ENCODE results near the gene MBL2. TPM values are rescaled to one million over a fixed set of nuclear protein-coding genes. Genes with fewer than 3 reads are reported as not detected.

The MBL2 gene
- total RNA-seq, 2 donors from 2014 or later, result not detected

GRCh38 chr10:52807803-52808202 is 35.2 kb upstream of the MBL2 start:
- no peaks in the 10 kb centered on the region for H3K4me1 Mint-ChIP-seq
- peaks cover 1% of the 10 kb centered on the region for H3K9me3 Mint-ChIP-seq
- H3K27ac Mint-ChIP-seq, result no peak overlapping the region
- Histone ChIP-seq H3K4me3 (ENCODE audit: low read length) (no peak overlapping the region), H3K27ac (ENCODE audit: low read depth, low read length) (no peak overlapping the region), H3K4me1 (ENCODE audit: control insufficient read depth, insufficient read depth, low read length) (no peaks in the 10 kb centered on the region), H3K27me3 (ENCODE audit: control insufficient read depth, insufficient read depth, low read length, poor library complexity, severe bottlenecking) (no peaks in the 10 kb centered on the region), H3K9me3 (ENCODE audit: control insufficient read depth, low read length) (peaks cover 5% of the 10 kb centered on the region), H3K9ac (ENCODE audit: extremely low read depth, low read length, poor library complexity, severe bottlenecking) (no peak overlapping the region), H3K36me3 (ENCODE audit: control insufficient read depth, insufficient read depth, low read length) (no peaks in the 10 kb centered on the region)
- no peak for DNase-seq
- no peaks in the 10 kb centered on the region for H3K27me3 Mint-ChIP-seq (ENCODE audit: insufficient read depth)
- TF ChIP-seq, protein P1, sequence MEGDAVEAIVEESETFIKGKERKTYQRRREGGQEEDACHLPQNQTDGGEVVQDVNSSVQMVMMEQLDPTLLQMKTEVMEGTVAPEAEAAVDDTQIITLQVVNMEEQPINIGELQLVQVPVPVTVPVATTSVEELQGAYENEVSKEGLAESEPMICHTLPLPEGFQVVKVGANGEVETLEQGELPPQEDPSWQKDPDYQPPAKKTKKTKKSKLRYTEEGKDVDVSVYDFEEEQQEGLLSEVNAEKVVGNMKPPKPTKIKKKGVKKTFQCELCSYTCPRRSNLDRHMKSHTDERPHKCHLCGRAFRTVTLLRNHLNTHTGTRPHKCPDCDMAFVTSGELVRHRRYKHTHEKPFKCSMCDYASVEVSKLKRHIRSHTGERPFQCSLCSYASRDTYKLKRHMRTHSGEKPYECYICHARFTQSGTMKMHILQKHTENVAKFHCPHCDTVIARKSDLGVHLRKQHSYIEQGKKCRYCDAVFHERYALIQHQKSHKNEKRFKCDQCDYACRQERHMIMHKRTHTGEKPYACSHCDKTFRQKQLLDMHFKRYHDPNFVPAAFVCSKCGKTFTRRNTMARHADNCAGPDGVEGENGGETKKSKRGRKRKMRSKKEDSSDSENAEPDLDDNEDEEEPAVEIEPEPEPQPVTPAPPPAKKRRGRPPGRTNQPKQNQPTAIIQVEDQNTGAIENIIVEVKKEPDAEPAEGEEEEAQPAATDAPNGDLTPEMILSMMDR (conservative IDR thresholded peaks at IDR 0.05), result no peak
- no peak overlapping the region for H3K4me3 Mint-ChIP-seq
- 94 to 100% methylated on average over 1 to 2 of the region's 2 CpGs for WGBS, 2 experiments (ENCODE audit: insufficient coverage in 1 of 2, insufficient read length in 1 of 2)
- no peaks in the 10 kb centered on the region for H3K36me3 Mint-ChIP-seq (ENCODE audit: low read depth)

DNA sequence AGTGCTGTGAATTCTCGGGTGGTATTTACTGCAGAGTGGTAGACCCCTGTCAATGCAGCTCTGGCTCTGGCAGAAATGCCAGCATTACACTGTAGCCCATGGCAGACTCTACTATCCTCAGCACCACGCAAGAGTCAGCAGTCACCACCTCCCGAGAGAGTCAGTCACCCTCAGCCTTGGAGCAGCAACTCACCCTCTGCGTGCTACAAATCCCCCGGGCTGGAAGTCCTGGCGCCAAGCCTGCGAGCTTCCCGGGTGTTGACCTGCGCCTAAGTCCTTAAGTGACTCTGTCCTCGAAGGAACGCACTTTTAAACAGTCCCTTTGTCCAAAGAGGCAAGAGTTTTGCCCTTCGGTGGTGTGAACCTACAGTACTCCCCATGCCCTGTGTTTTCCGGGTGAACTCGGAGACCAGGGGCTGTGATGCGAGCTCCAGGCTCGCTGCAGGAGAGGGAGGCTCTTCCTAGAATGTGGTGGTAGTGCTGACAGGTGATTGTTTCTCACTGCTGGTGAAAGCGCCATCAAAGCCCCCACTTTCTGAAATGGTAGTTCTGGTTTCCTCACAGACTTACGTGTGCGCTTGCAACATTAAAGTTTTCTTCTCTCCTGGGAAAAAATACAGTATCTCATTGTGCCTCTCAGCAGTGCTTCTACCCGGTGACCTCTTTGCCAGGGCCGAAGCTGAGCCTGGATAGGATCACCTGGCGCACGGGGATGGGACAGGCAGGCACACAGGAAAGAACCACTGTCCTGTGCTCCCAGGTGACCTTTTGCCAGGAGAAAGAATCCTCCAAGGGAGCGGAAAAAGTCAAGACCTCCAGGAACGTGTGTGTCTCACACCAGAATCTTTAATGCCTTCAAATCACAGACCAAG is 33.1 kb upstream of the MBL2 start:
- no peaks in the 10 kb centered on the region for H3K27me3 ChIP-seq (ENCODE audit: control insufficient read depth, insufficient read depth, low read length, poor library complexity, severe bottlenecking)
- no peak overlapping the region for H3K27ac ChIP-seq (ENCODE audit: low read depth, low read length)
- no peaks in the 10 kb centered on the region for H3K36me3 ChIP-seq (ENCODE audit: control insufficient read depth, insufficient read depth, low read length)
- no peak overlapping the region for H3K27ac Mint-ChIP-seq
- no peak overlapping the region for H3K4me3 ChIP-seq (ENCODE audit: low read length)
- no peaks in the 10 kb centered on the region for H3K4me1 ChIP-seq (ENCODE audit: control insufficient read depth, insufficient read depth, low read length)
- peaks cover 1% of the 10 kb centered on the region for H3K9me3 Mint-ChIP-seq
- no peak overlapping the region for H3K9ac ChIP-seq (ENCODE audit: extremely low read depth, low read length, poor library complexity, severe bottlenecking)
- TF ChIP-seq, protein P1 (conservative IDR thresholded peaks at IDR 0.05), result no peak
- DNase-seq, result no peak
- H3K4me1 Mint-ChIP-seq, result no peaks in the 10 kb centered on the region
- no peaks in the 10 kb centered on the region for H3K36me3 Mint-ChIP-seq (ENCODE audit: low read depth)
- H3K27me3 Mint-ChIP-seq (ENCODE audit: insufficient read depth), result no peaks in the 10 kb centered on the region
- peaks cover 3% of the 10 kb centered on the region for H3K9me3 ChIP-seq (ENCODE audit: control insufficient read depth, low read length)
- no peak overlapping the region for H3K4me3 Mint-ChIP-seq
- 86 to 90% methylated on average over 18 to 25 of the region's 25 CpGs for WGBS, 2 experiments (ENCODE audit: insufficient coverage in 1 of 2, insufficient read length in 1 of 2)

DNA sequence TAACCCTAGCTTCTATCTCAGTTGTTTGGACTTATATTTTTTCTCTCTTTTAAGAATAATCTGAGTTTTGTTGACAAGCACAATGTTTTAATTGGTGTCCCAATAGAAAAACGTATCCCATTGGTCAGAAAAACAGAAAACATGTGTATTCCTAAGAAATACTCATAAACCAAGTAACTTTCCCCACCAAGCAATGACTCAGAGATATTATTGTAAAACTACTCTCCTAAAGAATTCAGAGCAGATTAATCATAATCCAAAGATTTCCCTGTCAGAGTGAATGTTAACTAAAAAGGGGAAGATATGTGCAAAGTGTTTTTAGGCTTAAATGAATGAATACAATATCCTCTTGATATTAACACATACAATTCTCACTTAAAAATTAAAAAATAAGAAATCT is 29.4 kb upstream of the MBL2 start:
- H3K27ac Mint-ChIP-seq, result no peak overlapping the region
- Histone ChIP-seq H3K36me3 (ENCODE audit: control insufficient read depth, insufficient read depth, low read length) (no peaks in the 10 kb centered on the region), H3K4me3 (ENCODE audit: low read length) (no peak overlapping the region), H3K4me1 (ENCODE audit: control insufficient read depth, insufficient read depth, low read length) (no peaks in the 10 kb centered on the region), H3K27me3 (ENCODE audit: control insufficient read depth, insufficient read depth, low read length, poor library complexity, severe bottlenecking) (no peaks in the 10 kb centered on the region), H3K9ac (ENCODE audit: extremely low read depth, low read length, poor library complexity, severe bottlenecking) (no peak overlapping the region), H3K9me3 (ENCODE audit: control insufficient read depth, low read length) (peaks cover 26% of the 10 kb centered on the region), H3K27ac (ENCODE audit: low read depth, low read length) (no peak overlapping the region)
- TF ChIP-seq, protein P1 (conservative IDR thresholded peaks at IDR 0.05), result no peak
- H3K27me3 Mint-ChIP-seq (ENCODE audit: insufficient read depth), result no peaks in the 10 kb centered on the region
- no peak overlapping the region for H3K4me3 Mint-ChIP-seq
- DNase-seq, result no peak
- H3K9me3 Mint-ChIP-seq, result peaks cover 10% of the 10 kb centered on the region
- H3K4me1 Mint-ChIP-seq, result no peaks in the 10 kb centered on the region
- no peaks in the 10 kb centered on the region for H3K36me3 Mint-ChIP-seq (ENCODE audit: low read depth)
- 81% methylated on average over 1 of the region's 1 CpG; no CpG with 5 or more reads in 1 of the 2 experiments for WGBS, 2 experiments (ENCODE audit: insufficient coverage in 1 of 2, insufficient read length in 1 of 2)

Measured in endodermal cell (in vitro differentiated cells).